GM18861 (cell line): ENCODE results near the gene GTPBP3.
"Not testable (repeated sequence)": the region's sequence is repeated elsewhere in the genome, so short reads cannot be mapped to it uniquely, and the experiment has no call there.

Experiments
- ATAC-seq: cut with Tn5 transposase; IDR thresholded peaks from one replicate; pipeline ENCODE4 v1.9.1; 2021; ENCODE audit not compliant: unreplicated experiment

GTPBP3 gene

GRCh38 chr19:17336872-17337674 lies at the start of gene GTPBP3:
Gene GTPBP3, plus strand, starts transcription at chr19:17337553. Its CDS starts 59 bp downstream, at chr19:17337612.
- ATAC-seq = peak; percentile 81

- no peak for ATAC-seq
Measured at GRCh38 chr19:17289489-17289888, 47.9 kb upstream of the GTPBP3 start.

GRCh38 chr19:17292301-17293074 lies 44.9 kb upstream of the GTPBP3 start:
- ATAC-seq = peak; percentile 61

- no peak for ATAC-seq
Measured at GRCh38 chr19:17293605-17294004, 43.7 kb upstream of the GTPBP3 start.

- no peak for ATAC-seq
Measured at GRCh38 chr19:17294051-17294891, 43.1 kb upstream of the GTPBP3 start.

- ATAC-seq = not testable (repeated sequence)
Measured at GRCh38 chr19:17295551-17295950, 41.8 kb upstream of the GTPBP3 start.

- ATAC-seq = no peak
Measured at GRCh38 chr19:17296273-17296672, 41.1 kb upstream of the GTPBP3 start.

- no peak for ATAC-seq
Measured at GRCh38 chr19:17296976-17297375, 40.4 kb upstream of the GTPBP3 start.

- no peak for ATAC-seq
Measured at GRCh38 chr19:17300992-17301619, 36.2 kb upstream of the GTPBP3 start.

GRCh38 chr19:17302391-17303166 lies 34.8 kb upstream of the GTPBP3 start:
- ATAC-seq = no peak

- ATAC-seq = peak; percentile 38
Measured at GRCh38 chr19:17303167-17303939, 34.0 kb upstream of the GTPBP3 start, which contains the start of gene ABHD8. Gene ABHD8, minus strand, starts transcription at chr19:17303425. Its CDS starts 1,809 bp downstream, at chr19:17301616.

GRCh38 chr19:17303940-17304267 lies 33.4 kb upstream of the GTPBP3 start:
- no peak for ATAC-seq

- ATAC-seq = no peak
Measured at GRCh38 chr19:17304386-17305215, 32.8 kb upstream of the GTPBP3 start.

- no peak for ATAC-seq
Measured at GRCh38 chr19:17305216-17305516, 32.2 kb upstream of the GTPBP3 start.

- peak; percentile 79 for ATAC-seq
Measured at GRCh38 chr19:17305517-17306284, 31.7 kb upstream of the GTPBP3 start, which contains the start of gene MRPL34. Gene MRPL34, plus strand, starts transcription at chr19:17305872. Its CDS starts 21 bp downstream, at chr19:17305893.

GRCh38 chr19:17306285-17306714 lies 31.1 kb upstream of the GTPBP3 start:
- no peak for ATAC-seq

- ATAC-seq = no peak
Measured at GRCh38 chr19:17307876-17308377, 29.4 kb upstream of the GTPBP3 start.
